IMR-90 (cell line): ENCODE results near the gene CLEC2D. TPM values are rescaled to one million over a fixed set of nuclear protein-coding genes. Genes with fewer than 3 reads are reported as not detected.

Experiments used
- ATAC-seq: fragments of 200-7000 bp; cut with Tn5 transposase; 2 replicates; pipeline ENCODE4 v1.9.1; 2020; ENCODE audit warnings: low read depth, mild to moderate bottlenecking, moderate library complexity
- Bru-seq: library from RNA; stranded (reverse); fragments of 400-500 nt; gene quantifications from one replicate; lab custom pipeline; 2021; lab: Mats Ljungman, UMichigan
- BruChase-seq, 2 experiments: library from RNA; stranded (reverse); fragments of 400-500 nt; gene quantifications; one replicate each; lab custom pipeline; 2021; lab: Mats Ljungman, UMichigan
- BruUV-seq: library from RNA; stranded (reverse); fragments of 400-500 nt; replicated peaks from 2 replicates; lab custom pipeline; 2021; lab: Mats Ljungman, UMichigan
- CTCF ChIA-PET: fragments of 300-600 bp; formaldehyde crosslinking; extraction: SDS; loops from one replicate; lab custom pipeline; 2021; ENCODE audit warnings: antibody characterized with exemption; lab: Yijun Ruan, JAX
- POLR2A ChIA-PET: fragments of 300-600 bp; sonication (Branson Sonifier 250); formaldehyde crosslinking; loops from one replicate; lab custom pipeline; 2022; ENCODE audit warnings: antibody characterized with exemption; ENCODE audit not compliant: unreplicated experiment; lab: Charles Lee
- DNase-seq: peaks from one replicate; pipeline ENCODE4 v3.0.0; 2013
- H2AFZ ChIP-seq: replicated peaks from 2 replicates; pipeline ENCODE3; 2013; ENCODE audit warnings: low read length, mild to moderate bottlenecking; ENCODE audit not compliant: poor library complexity
- H2AK5ac ChIP-seq: 2 replicates; pipeline ENCODE4 v1.6.1; 2013; ENCODE audit warnings: low read depth, low read length, inconsistent platforms
- H2AK9ac ChIP-seq: replicated peaks from 2 replicates; pipeline ENCODE3; 2013; ENCODE audit warnings: mild to moderate bottlenecking, low read depth, low read length, moderate library complexity; ENCODE audit not compliant: poor library complexity
- H2BK120ac ChIP-seq: 2 replicates; pipeline ENCODE4 v1.6.1; 2013; ENCODE audit warnings: low read depth, low read length, inconsistent platforms
- H2BK15ac ChIP-seq: 3 replicates; pipeline ENCODE4 v1.6.1; 2013; ENCODE audit warnings: low read depth, low read length, inconsistent platforms
- H2BK20ac ChIP-seq: 2 replicates; pipeline ENCODE4 v1.6.1; 2013; ENCODE audit warnings: low read depth, mild to moderate bottlenecking, inconsistent platforms, low read length, moderate library complexity
- H2BK5ac ChIP-seq: 2 replicates; pipeline ENCODE4 v1.6.1; 2013; ENCODE audit warnings: mild to moderate bottlenecking, low read depth, low read length, inconsistent platforms; ENCODE audit not compliant: poor library complexity, severe bottlenecking
- H3K14ac ChIP-seq: replicated peaks from 2 replicates; pipeline ENCODE4 v1.6.1; 2013; ENCODE audit warnings: low read depth, low read length, inconsistent platforms
- H3K18ac ChIP-seq: 2 replicates; pipeline ENCODE4 v1.6.1; 2013; ENCODE audit warnings: low read depth, low read length, control low read depth
- H3K23ac ChIP-seq: 2 replicates; pipeline ENCODE4 v1.6.1; 2013; ENCODE audit warnings: low read depth, low read length, inconsistent platforms
- H3K27ac ChIP-seq: 2 replicates; pipeline ENCODE4 v1.5.1; 2013; ENCODE audit warnings: mild to moderate bottlenecking, control low read depth, low read length; ENCODE audit not compliant: insufficient read depth
- H3K27me3 ChIP-seq: 2 replicates; pipeline ENCODE4 v1.6.1; 2013; ENCODE audit warnings: low read length; ENCODE audit not compliant: control insufficient read depth, insufficient read depth
- H3K36me3 ChIP-seq: 2 replicates; pipeline ENCODE4 v1.6.1; 2013; ENCODE audit warnings: low read length, mixed read lengths; ENCODE audit not compliant: control insufficient read depth, insufficient read depth
- H3K4ac ChIP-seq: 2 replicates; pipeline ENCODE4 v1.6.1; 2013; ENCODE audit warnings: low read depth, low read length, inconsistent platforms
- H3K4me1 ChIP-seq: 2 replicates; pipeline ENCODE4 v1.6.1; 2013; ENCODE audit warnings: low read length, mixed read lengths; ENCODE audit not compliant: control insufficient read depth, insufficient read depth
- H3K4me2 ChIP-seq: 2 replicates; pipeline ENCODE4 v1.6.1; 2013; ENCODE audit warnings: low read depth, mild to moderate bottlenecking, control low read depth, low read length, moderate library complexity
- H3K4me3 ChIP-seq: 2 replicates; pipeline ENCODE4 v1.5.1; 2013; ENCODE audit warnings: low read depth, mild to moderate bottlenecking, control low read depth, low read length, moderate library complexity; ENCODE audit not compliant: insufficient read depth
- H3K56ac ChIP-seq: 2 replicates; pipeline ENCODE4 v1.6.1; 2013; ENCODE audit warnings: low read length, inconsistent platforms; ENCODE audit not compliant: insufficient read depth; ENCODE audit errors: extremely low read depth
- H3K79me1 ChIP-seq, 2 experiments: 2 replicates each; pipeline ENCODE4 v1.6.1; 2013; ENCODE audit warnings: low read length in 2 of 2, inconsistent platforms in 1 of 2, low read depth in 1 of 2
- H3K9ac ChIP-seq: 2 replicates; pipeline ENCODE4 v1.6.1; 2013; ENCODE audit warnings: low read depth, low read length, control low read depth
- H3K9me1 ChIP-seq: 2 replicates; pipeline ENCODE4 v1.6.1; 2013; ENCODE audit warnings: low read length, inconsistent platforms; ENCODE audit not compliant: insufficient read depth
- H3K9me3 ChIP-seq: 2 replicates; pipeline ENCODE4 v1.6.1; 2013; ENCODE audit warnings: low read length; ENCODE audit not compliant: control insufficient read depth, insufficient read depth
- H4K20me1 ChIP-seq: 2 replicates; pipeline ENCODE4 v1.6.1; 2013; ENCODE audit warnings: low read length, inconsistent platforms; ENCODE audit not compliant: insufficient read depth
- H4K5ac ChIP-seq: 2 replicates; pipeline ENCODE4 v1.6.1; 2013; ENCODE audit warnings: mild to moderate bottlenecking, low read depth, low read length, control low read depth
- H4K8ac ChIP-seq, 2 experiments: 2 replicates each; pipeline ENCODE4 v1.6.1; 2013; ENCODE audit warnings: low read depth in 2 of 2, low read length in 2 of 2, control low read depth in 1 of 2, inconsistent platforms in 1 of 2
- H4K91ac ChIP-seq: 2 replicates; pipeline ENCODE4 v1.6.1; 2013; ENCODE audit warnings: low read depth, low read length, inconsistent platforms; ENCODE audit not compliant: insufficient read depth
- BHLHE40 ChIP-seq: fragments of 150-350 bp; IDR thresholded peaks from 2 replicates; pipeline ENCODE4 v1.6.1; 2016; ENCODE audit warnings: mild to moderate bottlenecking, low read depth, low read length
- CEBPB ChIP-seq: IDR thresholded peaks from 2 replicates; pipeline ENCODE4 v1.6.1; 2012; ENCODE audit warnings: low read depth, low read length, improper control_type of control experiment
- CHD1 ChIP-seq: IDR thresholded peaks from 2 replicates; pipeline ENCODE4 v1.6.1; 2012; ENCODE audit warnings: low read depth, low read length, improper control_type of control experiment
- CTCF ChIP-seq: conservative IDR thresholded peaks from 2 replicates; pipeline ENCODE4 v1.5.1; 2012; ENCODE audit warnings: mild to moderate bottlenecking, low read depth, low read length, improper control_type of control experiment
- ELK1 ChIP-seq: fragments of 150-350 bp; IDR thresholded peaks from 2 replicates; pipeline ENCODE4 v1.6.1; 2016; ENCODE audit warnings: low read depth, mild to moderate bottlenecking, low read length, moderate library complexity, borderline replicate concordance
- FOS ChIP-seq: fragments of 150-350 bp; IDR thresholded peaks from 2 replicates; pipeline ENCODE4 v1.6.1; 2016; ENCODE audit warnings: low read depth, low read length
- MAFK ChIP-seq: IDR thresholded peaks from 2 replicates; pipeline ENCODE4 v1.6.1; 2012; ENCODE audit warnings: low read depth, low read length, improper control_type of control experiment
- MAZ ChIP-seq: IDR thresholded peaks from 2 replicates; pipeline ENCODE4 v1.6.1; 2012; ENCODE audit warnings: low read depth, mild to moderate bottlenecking, low read length, improper control_type of control experiment, moderate library complexity, borderline replicate concordance
- NFE2L2 ChIP-seq: fragments of 150-350 bp; IDR thresholded peaks from 2 replicates; pipeline ENCODE4 v1.6.1; 2016; ENCODE audit warnings: low read depth, mild to moderate bottlenecking, low read length
- POLR2A ChIP-seq: IDR thresholded peaks from 2 replicates; pipeline ENCODE4 v1.6.1; 2012; ENCODE audit warnings: mild to moderate bottlenecking, low read depth, low read length
- RAD21 ChIP-seq: IDR thresholded peaks from 2 replicates; pipeline ENCODE4 v1.6.1; 2012; ENCODE audit warnings: low read length, improper control_type of control experiment
- RCOR1 ChIP-seq: IDR thresholded peaks from 2 replicates; pipeline ENCODE4 v1.6.1; 2012; ENCODE audit warnings: mild to moderate bottlenecking, low read length, improper control_type of control experiment; ENCODE audit not compliant: insufficient replicate concordance
- RFX5 ChIP-seq: IDR thresholded peaks from 2 replicates; pipeline ENCODE4 v1.8.0; 2012; ENCODE audit warnings: low read depth, mild to moderate bottlenecking, low read length, moderate library complexity
- SMC3 ChIP-seq: fragments of 150-350 bp; IDR thresholded peaks from 2 replicates; pipeline ENCODE4 v1.6.1; 2016; ENCODE audit warnings: low read depth, mild to moderate bottlenecking, antibody characterized with exemption, low read length, moderate library complexity
- USF2 ChIP-seq: fragments of 150-350 bp; IDR thresholded peaks from 2 replicates; pipeline ENCODE4 v1.6.1; 2017; ENCODE audit warnings: mild to moderate bottlenecking, antibody characterized with exemption, low read length, low read depth
- WGBS, 2 experiments: methylation state at CpG; one replicate each; pipeline versions ENCODE4 v1.1.5 to v1.1.7; 2013; ENCODE audit warnings: missing lambda C conversion rate in 2 of 2; ENCODE audit not compliant: insufficient read length in 1 of 2; ENCODE audit errors: extremely low coverage in 2 of 2; 5-methylcytosine and 5-hydroxymethylcytosine counted together
- dilution Hi-C: fragments of 300-500 bp; cut with HindIII; formaldehyde crosslinking; loops from one replicate; pipeline ENCODE4 v1.14.3; 2018; ENCODE audit warnings: low sequenced_read_pairs; ENCODE audit not compliant: unreplicated experiment
- in situ Hi-C: fragments of 300-500 bp; cut with MboI; formaldehyde crosslinking; loops from 3 replicates; pipeline ENCODE4 v1.14.3; 2019; ENCODE audit warnings: low sequenced_read_pairs, inconsistent platforms, mixed read lengths
- intact Hi-C: fragments of 100-400 bp; cut with micrococcal nuclease; formaldehyde crosslinking; loops from 2 replicates; pipeline ENCODE4 v1.10.0; 2022
- long read RNA-seq: library from polyadenylated mRNA; unstranded; transcript quantifications from one replicate; pipeline ENCODE4 v2.0.0, GENCODE V29; 2021; ENCODE audit not compliant: unreplicated experiment
- polyA plus RNA-seq, 3 experiments: library from polyadenylated mRNA; depleted of rRNA; stranded (reverse); fragments of >200 nt; gene quantifications; 2 replicates each; pipeline ENCODE4 v1.2.3, GENCODE V29; 2012; ENCODE audit warnings: low replicate concordance in 1 of 3
- total RNA-seq: library from RNA; depleted of rRNA; stranded (reverse); fragments of >200 nt; gene quantifications from 2 replicates; pipeline ENCODE4 v1.2.3, GENCODE V29; 2012; rRNA removed

Gene CLEC2D
- 0.72 and 1.1 TPM in 2 replicates for total RNA-seq
- polyA plus RNA-seq (2012; rRNA removed), result 0.80 and 1.2 TPM in 2 replicates
- 0.05 and 0.08 TPM in 2 replicates for polyA plus RNA-seq (2012; cell fraction: cytosol; rRNA removed)
- polyA plus RNA-seq (2012; cell fraction: nucleus; rRNA removed; ENCODE audit: low replicate concordance), result 2.3 and 18.8 TPM in 2 replicates
- Bru-seq, nascent RNA, result percentile 70 among the genes with signal in this experiment
- percentile 86 among the genes with signal in this experiment for BruChase-seq, experiment 1, labeled RNA remaining after a 6-hour chase
- BruChase-seq, experiment 2, labeled RNA remaining after a 2-hour chase, result percentile 95 among the genes with signal in this experiment
- long read RNA-seq, partial matches to known transcripts, result 0 of 1 reads
- long read RNA-seq, other reads (novel, unspliced or antisense), result 1 of 1 reads

- Histone ChIP-seq H3K9me3 (no peaks in the 10 kb centered on the region), H3K18ac (no peak within 1 kb of the TSS), H3K4me2 (no peak within 1 kb of the TSS), H4K8ac (no peak within 1 kb of the TSS), H2BK5ac (no peak within 1 kb of the TSS), H2AFZ (no peak within 1 kb of the TSS), H3K14ac (no peak within 1 kb of the TSS), H3K23ac (no peak within 1 kb of the TSS), H2BK120ac (no peak within 1 kb of the TSS), H3K9me1 (peaks cover 10% of the 10 kb centered on the region), H4K91ac (no peak within 1 kb of the TSS), H3K36me3 (no peaks in the 10 kb centered on the region), H2AK5ac (no peak within 1 kb of the TSS), H3K4ac (no peak within 1 kb of the TSS), H3K27me3 (no peaks in the 10 kb centered on the region), H2BK15ac (no peak within 1 kb of the TSS), H3K9ac (no peak within 1 kb of the TSS), H3K4me3 (no peak within 1 kb of the TSS), H2AK9ac (no peak within 1 kb of the TSS), H3K27ac (no peak within 1 kb of the TSS), H3K56ac (no peak within 1 kb of the TSS), H4K20me1 (no peaks in the 10 kb centered on the region), H2BK20ac (no peak within 1 kb of the TSS), H3K79me1 (peaks cover 0 to 6% of the 10 kb centered on the region in 2 experiments; a peak in 1 of 4 replicates), H3K4me1 (peaks cover 10% of the 10 kb centered on the region), H4K5ac (no peak within 1 kb of the TSS)
- BruUV-seq, result no TSS peak
- WGBS, 2 experiments, result no CpG with 5 or more reads among the region's 4 CpGs
- intact Hi-C loops, result no loop called here
- DNase-seq (no peak), ATAC-seq (no peak)
- dilution Hi-C loops, result no loop called here
- ChIA-PET CTCF (interaction anchor here (0.7 kb wide), 1 partner anchor 1110 kb away, joined by 4 read pairs; no protein-coding TSS in a partner anchor), POLR2A (no interaction called here)
- TF ChIP-seq ELK1 (no peak), USF2 (no peak), POLR2A (no peak), CEBPB (no peak), MAFK (no peak), CTCF (no peak), RCOR1 (no peak), RFX5 (no peak), BHLHE40 (no peak), CHD1 (no peak), MAZ (no peak), SMC3 (no peak), RAD21 (no peak), NFE2L2 (no peak), FOS (no peak)
- in situ Hi-C loops, result no loop called here
Observed at GRCh38 chr12:9669534-9669933, at the start of gene CLEC2D. TSS of gene CLEC2D (plus strand) at chr12:9669713. CDS start at chr12:9669735, 22 bp downstream.
